A549 (cell line): Measurements from ENCODE around the gene TSPEAR.

Source experiments
- CHD4 ChIP-seq: fragments of 200-600 bp; sonication (generic); IDR thresholded peaks from 2 replicates; pipeline ENCODE4 v1.6.1; 2016; ENCODE audit warnings: antibody characterized with exemption, mild to moderate bottlenecking, borderline replicate concordance
- CTCF ChIP-seq: fragments of >200 bp; sonication (Bioruptor Twin); formaldehyde crosslinking; IDR thresholded peaks from 3 replicates; pipeline ENCODE4 v1.5.1; 2016
- JUNB ChIP-seq: fragments of >200 bp; sonication (Bioruptor Twin); formaldehyde crosslinking; IDR thresholded peaks from 2 replicates; pipeline ENCODE4 v1.6.1; 2016
- POLR2A ChIP-seq: IDR thresholded peaks from 2 replicates; pipeline ENCODE4 v1.6.1; 2012; ENCODE audit warnings: mild to moderate bottlenecking, low read length
- RFX5 ChIP-seq: fragments of 450-650 bp; IDR thresholded peaks from 2 replicates; pipeline ENCODE4 v1.7.1; 2014; ENCODE audit warnings: antibody characterized with exemption, mild to moderate bottlenecking, moderate library complexity
- ZNF302 ChIP-seq: fragments of 250-450 bp; sonication (Bioruptor Pico); IDR thresholded peaks from 2 replicates; pipeline ENCODE4 v1.9.0; 2021; ENCODE audit warnings: inconsistent platforms, mild to moderate bottlenecking, moderate library complexity

GRCh38 chr21:44613386-44614155, 97.8 kb downstream of the TSPEAR start:
- no peak for TF ChIP-seq CHD4
- no peak for TF ChIP-seq ZNF302 (CRISPR knock-in tag)
- no peak for TF ChIP-seq POLR2A
- no peak for TF ChIP-seq RFX5
- TF ChIP-seq JUNB = no peak
- no peak for TF ChIP-seq CTCF
